NCI-H2227 treated with DMSO at 0.1 percent for 48 hours (cell line): Measurements from ENCODE around the gene GINM1.

Experiments
- DNase-seq: peaks from one replicate; lab custom pipeline; 2025; lab: John Stamatoyannopoulos, UW

Gene GINM1

DNA sequence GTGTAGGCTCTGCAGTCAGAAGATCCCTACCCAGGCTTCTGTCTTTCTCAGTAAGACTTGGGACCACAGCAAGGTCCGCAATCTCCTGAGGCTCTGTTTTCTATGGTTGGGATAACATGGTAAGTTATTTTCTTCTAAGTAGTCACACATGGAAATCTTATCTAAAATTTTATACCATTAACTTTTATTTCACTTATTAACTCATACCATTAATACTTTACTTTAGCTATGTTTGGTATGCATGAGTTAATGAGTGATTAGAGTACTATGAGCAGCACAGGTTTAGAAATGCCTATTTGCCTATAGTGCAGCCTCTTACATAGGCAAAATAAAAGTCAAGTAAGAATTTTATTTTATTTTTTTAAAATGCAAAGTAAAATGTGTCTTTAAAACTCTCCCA, 27.2 kb downstream of the GINM1 start:
- no peak for DNase-seq

DNA sequence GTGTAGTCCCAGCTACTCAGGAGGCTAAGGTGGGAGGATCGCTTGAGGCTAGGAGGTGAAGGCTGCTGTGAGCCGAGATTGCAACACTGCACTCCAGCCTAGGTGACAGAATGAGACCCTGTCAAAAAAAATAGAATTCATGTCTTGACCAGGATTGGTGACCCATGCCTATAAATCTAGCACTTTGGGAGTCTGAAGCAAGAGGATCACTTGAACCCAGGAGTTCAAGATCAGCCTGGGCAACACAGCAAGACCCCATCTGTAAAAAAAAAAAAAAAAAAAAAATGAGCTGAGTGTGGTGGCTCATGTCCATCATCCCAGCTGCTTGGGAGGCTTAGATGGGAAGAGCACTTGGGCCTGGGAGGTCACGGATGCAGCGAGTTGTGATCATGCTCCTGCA, 34.3 kb downstream of the GINM1 start:
- no peak for DNase-seq

DNA sequence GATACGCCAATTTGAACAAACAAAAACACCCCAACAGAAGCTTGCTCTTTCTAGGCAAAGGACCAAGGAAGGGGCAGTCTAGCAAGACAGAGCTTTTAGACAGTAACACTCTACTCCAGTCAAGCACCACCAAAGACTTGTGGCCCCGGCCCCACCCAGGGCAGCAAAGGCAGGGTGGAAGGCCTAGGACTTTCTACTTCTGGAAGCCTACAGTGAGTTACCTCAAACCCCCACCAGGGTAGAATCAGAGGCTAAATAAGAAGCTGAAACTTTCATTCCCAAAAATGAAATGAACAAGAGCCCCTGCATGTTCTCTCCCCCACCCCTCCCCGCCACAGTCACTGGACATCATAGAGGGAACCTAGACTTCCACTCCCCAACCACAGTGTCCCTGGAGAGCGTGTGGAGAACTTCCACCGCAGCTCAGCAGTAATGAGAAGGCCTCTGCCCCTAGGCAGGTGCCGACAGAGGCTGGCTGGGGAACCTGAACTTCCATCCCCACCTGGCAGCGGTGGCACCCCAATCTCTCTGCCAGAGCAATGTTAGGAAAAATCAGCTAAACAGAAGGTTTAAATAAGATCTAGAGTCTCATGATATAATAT, 42.3 kb downstream of the GINM1 start:
- no peak for DNase-seq

DNA sequence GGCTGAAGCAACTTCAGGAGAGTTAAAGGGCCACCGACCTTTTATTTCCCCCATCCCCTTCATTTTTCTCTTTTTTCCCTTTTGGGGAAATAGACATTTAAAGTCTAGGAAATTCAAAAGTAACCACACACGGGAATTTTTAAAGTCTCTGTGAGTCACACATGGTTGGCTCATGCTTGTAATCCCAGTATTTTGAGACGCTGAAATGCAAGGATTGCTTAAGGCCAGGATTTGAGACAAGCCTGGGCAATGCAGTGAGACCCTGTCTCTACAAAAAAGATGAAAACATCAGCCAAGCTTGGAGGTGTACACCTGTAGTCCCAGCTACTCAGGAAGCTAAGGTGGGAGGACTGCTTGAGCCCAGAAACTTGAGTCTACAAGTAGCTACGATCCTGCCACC, 48.2 kb downstream of the GINM1 start:
- DNase-seq, result no peak

DNA sequence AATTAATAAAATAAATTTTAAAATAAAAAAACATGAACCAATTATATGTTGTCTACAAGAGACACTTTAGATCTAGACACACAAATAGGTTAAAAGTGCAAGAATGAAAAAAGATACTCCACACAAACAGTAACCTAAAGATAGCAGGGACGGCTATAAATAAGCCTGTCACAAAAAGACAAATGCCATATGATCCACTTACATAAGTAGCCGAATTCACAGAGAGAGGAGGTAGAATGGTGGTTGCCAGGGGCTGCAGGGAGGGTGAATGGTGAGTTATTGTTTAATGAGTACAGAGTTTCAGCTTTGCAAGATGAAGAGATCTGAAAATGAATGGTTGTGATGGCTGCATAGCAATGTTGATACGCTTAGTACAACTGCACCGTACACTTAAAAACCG, 49.6 kb downstream of the GINM1 start:
- no peak for DNase-seq

DNA sequence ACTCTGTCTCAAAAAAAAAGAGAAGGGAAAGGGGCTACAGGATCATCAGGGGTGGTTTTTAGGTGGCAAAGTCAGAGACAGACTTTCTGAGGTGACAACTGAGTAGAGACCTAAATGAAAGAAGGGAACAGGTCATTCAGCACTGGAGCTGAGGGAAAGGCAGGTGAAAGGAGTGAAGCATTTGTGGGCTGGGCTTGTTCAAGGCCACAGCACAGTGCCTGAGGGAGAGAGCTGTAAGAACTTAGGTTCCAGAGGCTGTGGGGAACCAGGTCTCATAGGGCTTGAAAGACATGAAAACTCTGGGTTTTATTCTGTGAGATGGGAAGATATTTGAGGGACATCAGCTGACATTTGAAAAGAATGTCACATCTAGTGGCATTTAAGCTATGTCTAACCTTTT, 61.5 kb downstream of the GINM1 start:
- DNase-seq, result no peak

DNA sequence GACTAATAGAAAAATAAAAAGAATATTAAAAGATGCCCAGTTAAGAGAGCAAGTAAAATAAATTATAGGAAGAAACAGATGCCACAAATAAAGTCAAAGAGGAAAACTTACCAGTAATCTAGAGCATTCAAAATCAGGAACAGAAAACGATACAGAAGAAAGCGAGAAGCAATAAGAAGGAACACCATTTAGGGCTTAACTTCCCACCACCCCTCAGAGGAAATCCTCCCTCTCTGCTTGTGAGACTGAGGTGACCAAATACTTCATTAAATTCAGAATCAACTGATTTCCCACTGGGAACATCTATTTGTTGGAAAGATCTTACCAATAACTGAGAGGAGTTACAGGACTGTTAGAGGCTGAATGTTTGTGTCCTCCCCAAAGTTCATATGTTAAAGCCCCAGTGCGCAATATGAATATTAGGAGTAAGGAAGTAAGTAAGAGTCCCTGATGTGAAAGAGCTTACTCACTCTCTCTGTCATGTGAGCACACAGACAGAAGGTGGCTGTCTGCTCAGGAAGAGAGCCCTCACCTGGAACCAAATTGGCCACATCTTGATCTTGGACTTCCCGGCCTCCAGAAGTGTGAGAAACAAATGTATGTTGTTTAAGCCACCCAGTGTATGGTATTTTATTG, 62.8 kb downstream of the GINM1 start:
- no peak for DNase-seq

DNA sequence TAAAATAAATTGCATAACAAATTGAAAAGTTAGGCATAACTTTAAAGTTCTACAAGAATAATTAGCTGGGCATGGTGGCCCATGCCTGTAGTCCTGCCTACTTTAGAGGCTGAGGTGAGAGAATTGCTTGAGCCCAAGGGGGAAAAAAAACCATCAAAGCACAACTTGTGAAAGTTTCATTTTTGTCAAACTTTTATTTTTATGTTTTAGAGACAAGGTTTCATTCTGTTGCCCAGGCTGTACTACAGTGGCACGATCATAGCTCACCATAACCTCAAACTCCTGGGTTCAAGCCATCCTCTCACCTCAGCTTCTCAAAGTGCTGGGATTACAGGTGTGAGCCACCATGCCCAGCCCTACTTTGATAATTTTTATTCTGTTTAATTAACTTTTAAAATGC, 68.1 kb downstream of the GINM1 start:
- DNase-seq, result no peak

DNA sequence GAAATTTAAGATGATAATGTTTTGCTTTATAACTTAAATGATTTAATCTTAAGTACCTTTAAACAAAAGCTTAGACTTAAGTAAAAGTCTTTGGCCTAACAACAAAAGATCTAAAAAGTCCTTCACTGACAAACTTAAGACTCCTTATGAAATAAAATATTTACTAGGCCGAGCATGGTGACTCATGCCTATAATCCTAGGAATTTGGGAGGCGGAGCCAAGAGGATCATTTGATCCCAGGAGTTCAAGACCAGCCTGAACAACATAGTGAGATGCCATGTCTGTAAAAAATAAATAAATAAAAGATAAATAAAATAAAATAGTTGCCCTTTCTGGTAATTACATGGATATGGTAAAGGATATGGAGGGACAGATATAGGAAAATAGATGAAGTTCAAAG, 69.9 kb downstream of the GINM1 start:
- no peak for DNase-seq
